Mesothelial cell of epicardium (in vitro differentiated cells): Measurements from ENCODE around the gene TMEM178B. TPM values are rescaled to one million over a fixed set of nuclear protein-coding genes. Genes with fewer than 3 reads are reported as not detected.

ENCODE experiments used
- DNase-seq, 2 experiments: peaks; one replicate each; pipeline ENCODE4 v3.0.0; 2021; ENCODE audit warnings: low spot score in 2 of 2; ENCODE audit not compliant: unreplicated experiment in 2 of 2
- H3K27ac Mint-ChIP-seq: 2 replicates; pipeline ENCODE4 v1.8.0; 2021; ENCODE audit warnings: mixed read lengths
- H3K27me3 Mint-ChIP-seq: 2 replicates; pipeline ENCODE4 v1.8.0; 2021; ENCODE audit warnings: low read depth, mixed read lengths
- H3K36me3 Mint-ChIP-seq: 2 replicates; pipeline ENCODE4 v1.8.0; 2021; ENCODE audit warnings: mixed read lengths
- H3K4me1 Mint-ChIP-seq: 2 replicates; pipeline ENCODE4 v1.8.0; 2021; ENCODE audit warnings: mixed read lengths
- H3K4me3 Mint-ChIP-seq: 2 replicates; pipeline ENCODE4 v1.8.0; 2021; ENCODE audit warnings: mild to moderate bottlenecking, moderate library complexity, mixed read lengths
- H3K9me3 Mint-ChIP-seq: 2 replicates; pipeline ENCODE4 v1.8.0; 2021; ENCODE audit warnings: mixed read lengths
- total RNA-seq: library from RNA; stranded (reverse); gene quantifications from 3 replicates; pipeline ENCODE4 v1.2.1, GENCODE V29; 2021
- TF ChIP-seq, protein P1 (sequence below): fragments of 200-600 bp; sonication (generic); IDR thresholded peaks from one replicate; pipeline ENCODE4 v1.5.0; 2021; ENCODE audit warnings: antibody characterized with exemption; ENCODE audit not compliant: unreplicated experiment

Gene TMEM178B
- total RNA-seq, 1 donor from 2014 or later, result 0.16 TPM

DNA sequence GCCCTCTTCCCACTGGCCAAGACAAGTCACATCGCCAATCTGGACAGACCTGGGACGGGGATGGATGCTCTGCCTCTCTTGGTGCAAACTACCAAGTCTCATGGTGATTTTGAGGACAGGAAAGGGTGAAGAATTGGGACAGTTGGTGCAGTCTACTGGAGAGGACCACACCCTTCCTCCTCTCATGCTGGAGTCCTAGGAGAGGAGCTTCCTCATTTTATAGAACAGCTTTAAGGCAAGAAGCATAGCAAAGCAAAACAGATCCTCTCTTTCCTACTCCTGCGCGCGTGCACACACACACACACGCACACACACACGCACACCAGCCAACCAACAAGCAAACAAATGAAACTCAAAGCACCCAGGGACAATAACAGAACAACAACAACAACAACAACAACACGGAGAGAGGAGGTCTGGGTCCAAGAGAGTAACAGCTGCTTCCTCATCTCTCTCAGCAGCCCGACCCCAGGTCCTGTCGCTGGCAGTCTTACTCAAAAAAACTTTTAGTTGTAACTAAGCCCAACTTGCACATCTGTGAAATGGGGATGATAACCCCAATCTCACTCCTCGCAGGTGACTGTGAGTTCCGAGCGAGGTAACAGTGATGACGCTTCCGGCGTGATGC is 83.4 kb downstream of the TMEM178B start:
- DNase-seq, result no peak
- Mint-ChIP-seq H3K27ac (no peak overlapping the region), H3K4me3 (no peak overlapping the region), H3K27me3 (peaks cover 1% of the 10 kb centered on the region), H3K36me3 (no peaks in the 10 kb centered on the region), H3K9me3 (no peaks in the 10 kb centered on the region), H3K4me1 (no peaks in the 10 kb centered on the region)
- TF ChIP-seq, protein P1, sequence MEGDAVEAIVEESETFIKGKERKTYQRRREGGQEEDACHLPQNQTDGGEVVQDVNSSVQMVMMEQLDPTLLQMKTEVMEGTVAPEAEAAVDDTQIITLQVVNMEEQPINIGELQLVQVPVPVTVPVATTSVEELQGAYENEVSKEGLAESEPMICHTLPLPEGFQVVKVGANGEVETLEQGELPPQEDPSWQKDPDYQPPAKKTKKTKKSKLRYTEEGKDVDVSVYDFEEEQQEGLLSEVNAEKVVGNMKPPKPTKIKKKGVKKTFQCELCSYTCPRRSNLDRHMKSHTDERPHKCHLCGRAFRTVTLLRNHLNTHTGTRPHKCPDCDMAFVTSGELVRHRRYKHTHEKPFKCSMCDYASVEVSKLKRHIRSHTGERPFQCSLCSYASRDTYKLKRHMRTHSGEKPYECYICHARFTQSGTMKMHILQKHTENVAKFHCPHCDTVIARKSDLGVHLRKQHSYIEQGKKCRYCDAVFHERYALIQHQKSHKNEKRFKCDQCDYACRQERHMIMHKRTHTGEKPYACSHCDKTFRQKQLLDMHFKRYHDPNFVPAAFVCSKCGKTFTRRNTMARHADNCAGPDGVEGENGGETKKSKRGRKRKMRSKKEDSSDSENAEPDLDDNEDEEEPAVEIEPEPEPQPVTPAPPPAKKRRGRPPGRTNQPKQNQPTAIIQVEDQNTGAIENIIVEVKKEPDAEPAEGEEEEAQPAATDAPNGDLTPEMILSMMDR, result no peak

GRCh38 chr7:141158561-141158960 is 84.7 kb downstream of the TMEM178B start:
- Mint-ChIP-seq H3K9me3 (no peaks in the 10 kb centered on the region), H3K4me1 (no peaks in the 10 kb centered on the region), H3K27ac (no peak overlapping the region), H3K27me3 (peaks cover 1% of the 10 kb centered on the region), H3K4me3 (no peak overlapping the region), H3K36me3 (no peaks in the 10 kb centered on the region)
- DNase-seq, result no peak
- TF ChIP-seq, protein P1, result no peak

DNA sequence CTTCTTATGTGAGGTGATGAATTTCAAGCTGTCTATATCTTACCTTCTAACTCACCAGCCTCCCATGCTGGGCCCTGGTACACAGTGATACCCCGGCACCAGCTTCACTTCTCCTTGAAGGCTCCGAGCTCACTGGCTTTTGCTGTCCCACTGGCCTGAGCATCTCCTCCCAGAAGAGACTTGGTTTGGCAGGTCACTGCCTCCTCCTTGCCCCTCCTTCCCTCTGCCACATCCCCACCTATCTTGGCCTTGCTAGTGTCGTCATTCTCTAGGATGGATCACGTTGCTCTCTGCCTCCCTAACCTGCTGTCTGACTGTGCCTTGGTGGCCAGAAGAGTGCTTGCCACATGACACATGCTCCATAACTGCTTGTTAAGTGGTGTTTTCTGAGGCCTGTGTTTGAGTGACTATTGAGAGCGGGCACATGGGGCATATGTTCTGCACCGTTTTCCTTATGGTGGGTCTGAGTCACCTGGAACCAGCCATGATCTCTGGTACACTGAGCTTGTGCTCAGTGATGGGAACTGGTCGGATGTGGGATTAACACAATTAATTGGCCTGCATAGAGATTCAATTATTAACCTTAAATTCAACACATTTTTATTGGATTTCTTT is 86.5 kb downstream of the TMEM178B start:
- peaks cover 1% of the 10 kb centered on the region for H3K27me3 Mint-ChIP-seq
- no peak overlapping the region for H3K27ac Mint-ChIP-seq
- TF ChIP-seq, protein P1, result no peak

GRCh38 chr7:141161550-141162535 is 88.0 kb downstream of the TMEM178B start:
- Mint-ChIP-seq H3K4me1 (no peaks in the 10 kb centered on the region), H3K27ac (no peak overlapping the region), H3K27me3 (peaks cover 7% of the 10 kb centered on the region), H3K9me3 (no peaks in the 10 kb centered on the region), H3K36me3 (no peaks in the 10 kb centered on the region), H3K4me3 (no peak overlapping the region)
- TF ChIP-seq, protein P1, result no peak
- no peak for DNase-seq

More for the DNA sequence above, 86.5 kb downstream of the TMEM178B start:
- Mint-ChIP-seq H3K9me3 (no peaks in the 10 kb centered on the region), H3K4me1 (no peaks in the 10 kb centered on the region), H3K4me3 (no peak overlapping the region), H3K36me3 (no peaks in the 10 kb centered on the region)
- no peak for DNase-seq

- peaks cover 7% of the 10 kb centered on the region for H3K27me3 Mint-ChIP-seq
- no peaks in the 10 kb centered on the region for H3K36me3 Mint-ChIP-seq
- no peak overlapping the region for H3K4me3 Mint-ChIP-seq
- no peaks in the 10 kb centered on the region for H3K4me1 Mint-ChIP-seq
- no peak for DNase-seq
- TF ChIP-seq, protein P1, result no peak
- H3K9me3 Mint-ChIP-seq, result no peaks in the 10 kb centered on the region
- no peak overlapping the region for H3K27ac Mint-ChIP-seq
These were observed 91.7 kb downstream of the TMEM178B start for GRCh38 chr7:141165521-141165920.
